GM19452 (cell line): Measurements from ENCODE around the gene QSOX1.
A peak's percentile ranks its signal among the peaks of the same experiment; 100 is the strongest.
"Not testable (repeated sequence)": the region's sequence is repeated elsewhere in the genome, so short reads cannot be mapped to it uniquely, and the experiment has no call there.

Experiments used
- ATAC-seq: cut with Tn5 transposase; IDR thresholded peaks from one replicate; pipeline ENCODE4 v1.9.1; 2021; ENCODE audit not compliant: unreplicated experiment

The QSOX1 gene, protein sequence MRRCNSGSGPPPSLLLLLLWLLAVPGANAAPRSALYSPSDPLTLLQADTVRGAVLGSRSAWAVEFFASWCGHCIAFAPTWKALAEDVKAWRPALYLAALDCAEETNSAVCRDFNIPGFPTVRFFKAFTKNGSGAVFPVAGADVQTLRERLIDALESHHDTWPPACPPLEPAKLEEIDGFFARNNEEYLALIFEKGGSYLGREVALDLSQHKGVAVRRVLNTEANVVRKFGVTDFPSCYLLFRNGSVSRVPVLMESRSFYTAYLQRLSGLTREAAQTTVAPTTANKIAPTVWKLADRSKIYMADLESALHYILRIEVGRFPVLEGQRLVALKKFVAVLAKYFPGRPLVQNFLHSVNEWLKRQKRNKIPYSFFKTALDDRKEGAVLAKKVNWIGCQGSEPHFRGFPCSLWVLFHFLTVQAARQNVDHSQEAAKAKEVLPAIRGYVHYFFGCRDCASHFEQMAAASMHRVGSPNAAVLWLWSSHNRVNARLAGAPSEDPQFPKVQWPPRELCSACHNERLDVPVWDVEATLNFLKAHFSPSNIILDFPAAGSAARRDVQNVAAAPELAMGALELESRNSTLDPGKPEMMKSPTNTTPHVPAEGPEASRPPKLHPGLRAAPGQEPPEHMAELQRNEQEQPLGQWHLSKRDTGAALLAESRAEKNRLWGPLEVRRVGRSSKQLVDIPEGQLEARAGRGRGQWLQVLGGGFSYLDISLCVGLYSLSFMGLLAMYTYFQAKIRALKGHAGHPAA

DNA sequence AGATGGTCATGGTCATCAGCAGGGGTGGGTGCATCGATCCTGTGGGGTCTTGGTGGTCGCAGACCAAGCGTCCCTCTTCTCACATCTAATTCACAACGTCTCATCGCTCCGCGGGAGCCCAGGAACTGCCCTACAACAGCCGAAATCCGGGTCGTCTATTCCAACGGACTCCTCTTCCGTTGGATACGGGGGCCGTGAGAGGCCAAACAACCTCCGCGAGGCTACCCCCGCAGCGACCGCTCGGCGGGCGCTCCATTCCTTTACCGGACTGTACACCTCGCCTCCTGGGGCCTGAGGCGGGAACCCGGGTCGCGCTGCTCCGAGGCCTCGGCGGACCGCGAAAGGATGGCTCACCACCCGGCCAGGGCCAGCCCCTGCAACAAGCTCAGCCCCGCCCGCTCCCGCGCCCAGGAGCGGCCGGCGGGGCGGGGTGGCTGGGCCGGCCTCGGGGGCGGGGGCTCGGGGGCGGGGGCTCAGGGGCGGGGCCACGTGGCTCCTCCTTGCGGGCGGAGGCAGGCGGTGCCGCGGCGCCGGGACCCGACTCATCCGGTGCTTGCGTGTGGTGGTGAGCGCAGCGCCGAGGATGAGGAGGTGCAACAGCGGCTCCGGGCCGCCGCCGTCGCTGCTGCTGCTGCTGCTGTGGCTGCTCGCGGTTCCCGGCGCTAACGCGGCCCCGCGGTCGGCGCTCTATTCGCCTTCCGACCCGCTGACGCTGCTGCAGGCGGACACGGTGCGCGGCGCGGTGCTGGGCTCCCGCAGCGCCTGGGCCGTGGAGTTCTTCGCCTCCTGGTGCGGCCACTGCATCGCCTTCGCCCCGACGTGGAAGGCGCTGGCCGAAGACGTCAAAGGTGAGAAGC, at the start of gene QSOX1:
QSOX1 (plus strand) TSS at position 545 of the 857 bp plus-strand sequence; CDS start at position 584, 39 bp downstream.
- ATAC-seq: peak; percentile 93

DNA sequence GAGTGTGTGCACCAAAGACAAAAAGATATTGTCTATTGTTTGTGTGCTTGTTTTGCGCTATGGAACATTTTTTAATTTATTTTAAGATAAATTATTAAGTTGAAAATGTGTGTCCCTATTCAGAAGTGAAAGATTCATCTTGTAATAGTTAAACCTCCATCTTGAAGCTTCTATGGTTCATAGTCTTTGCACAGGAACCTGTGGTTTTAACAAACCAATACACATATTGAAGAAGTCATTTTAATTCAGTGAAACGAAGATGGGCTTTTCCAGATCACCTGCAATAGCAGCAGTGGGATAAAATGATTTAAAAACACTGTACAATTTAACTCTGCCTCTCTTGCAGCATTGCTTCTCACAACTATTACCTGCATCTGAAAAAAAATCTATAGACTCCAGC, 42.6 kb upstream of the QSOX1 start:
- ATAC-seq: no peak

DNA sequence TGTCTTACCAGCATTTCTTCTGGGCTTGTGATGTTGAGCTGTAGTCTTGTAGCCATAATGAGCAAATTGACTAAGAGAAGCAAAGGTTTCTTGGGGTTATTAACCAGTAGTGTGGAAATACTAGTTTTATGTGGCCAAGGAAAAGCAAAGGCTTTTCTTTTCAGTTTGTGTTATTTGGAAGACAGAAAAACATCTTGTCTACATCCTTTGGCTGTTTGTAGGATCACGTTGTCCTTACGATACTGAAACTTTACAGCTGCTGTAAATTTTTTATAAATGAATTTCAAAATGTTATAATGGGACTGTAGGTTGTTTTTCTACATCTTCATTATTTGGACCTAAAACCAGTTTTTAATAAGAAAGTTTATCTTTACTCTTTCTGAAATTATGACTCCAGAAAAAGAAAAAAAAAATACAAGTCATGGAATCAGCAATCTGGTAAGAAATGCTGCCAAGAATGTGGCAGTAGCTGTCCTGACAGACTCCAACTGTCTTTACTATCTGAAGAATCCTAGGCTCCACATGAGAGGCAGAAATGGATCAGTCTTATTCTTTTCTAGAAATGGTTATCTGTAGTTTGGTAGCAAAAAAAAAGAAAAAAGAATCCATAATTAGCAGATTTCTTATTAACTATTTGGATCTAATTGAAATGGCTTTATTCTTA, 41.6 kb upstream of the QSOX1 start:
- ATAC-seq: no peak

DNA sequence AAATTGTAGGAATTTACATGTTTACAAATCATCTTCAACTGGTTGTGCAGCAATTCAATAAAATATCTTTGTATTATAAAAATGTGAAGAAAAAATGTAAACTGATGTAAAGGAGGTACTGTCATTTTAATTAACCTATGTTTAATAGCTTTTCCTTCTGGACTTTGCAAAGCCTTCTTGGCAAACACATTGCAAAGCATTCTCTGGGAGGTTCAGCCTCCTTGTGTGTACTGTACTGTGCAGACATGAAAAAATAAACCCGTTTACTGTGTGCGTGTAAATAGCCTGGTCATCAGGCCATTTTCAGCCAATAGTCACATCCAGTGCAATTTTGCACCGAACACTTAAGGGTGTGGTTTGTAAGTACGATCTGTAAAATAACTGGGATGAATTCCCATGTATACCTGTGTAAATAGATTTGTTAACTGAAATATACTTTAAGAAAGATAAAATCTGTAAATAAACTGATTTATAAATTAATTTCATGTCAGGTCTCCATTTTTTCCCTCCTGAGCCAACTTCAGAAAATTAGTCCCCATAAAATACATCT, 40.2 kb upstream of the QSOX1 start:
- ATAC-seq: no peak

DNA sequence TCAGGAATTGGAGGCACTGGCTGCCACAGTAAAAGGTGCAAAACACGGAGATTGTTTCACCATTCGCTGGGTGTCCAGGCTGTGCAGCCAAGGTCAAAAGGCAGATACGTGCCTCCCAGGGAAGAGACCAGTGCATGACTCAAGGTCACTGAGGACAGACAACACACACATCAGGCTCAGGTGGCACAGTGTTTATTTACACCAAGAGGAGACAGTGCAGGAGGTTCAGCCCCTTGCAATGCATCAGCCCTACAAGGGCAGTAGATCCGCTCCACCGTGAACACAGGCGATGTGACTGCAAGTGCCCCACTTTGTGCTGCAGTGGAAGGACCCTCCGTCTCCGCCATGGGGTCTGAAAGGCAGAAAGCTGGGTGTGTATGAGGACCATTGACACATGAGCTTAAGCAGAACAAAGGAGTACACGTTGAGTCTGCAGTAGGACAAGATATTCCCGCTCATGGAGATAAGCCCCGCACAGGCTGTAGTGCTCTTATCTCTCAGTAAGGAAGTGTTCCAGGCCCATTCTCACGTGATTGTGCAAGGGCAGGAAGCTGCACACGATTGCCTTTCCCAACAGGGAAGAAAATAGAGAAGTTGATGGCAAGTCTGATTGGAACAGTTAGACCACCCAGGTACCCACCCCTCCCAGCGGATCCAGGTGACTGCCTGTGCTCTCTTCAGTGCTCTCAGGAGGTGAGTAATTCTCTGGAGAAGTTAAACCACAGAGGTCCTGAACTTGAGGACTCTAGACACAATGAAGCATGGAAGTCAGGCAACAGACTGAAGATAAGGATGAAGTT, 37.5 kb upstream of the QSOX1 start:
- no peak for ATAC-seq

DNA sequence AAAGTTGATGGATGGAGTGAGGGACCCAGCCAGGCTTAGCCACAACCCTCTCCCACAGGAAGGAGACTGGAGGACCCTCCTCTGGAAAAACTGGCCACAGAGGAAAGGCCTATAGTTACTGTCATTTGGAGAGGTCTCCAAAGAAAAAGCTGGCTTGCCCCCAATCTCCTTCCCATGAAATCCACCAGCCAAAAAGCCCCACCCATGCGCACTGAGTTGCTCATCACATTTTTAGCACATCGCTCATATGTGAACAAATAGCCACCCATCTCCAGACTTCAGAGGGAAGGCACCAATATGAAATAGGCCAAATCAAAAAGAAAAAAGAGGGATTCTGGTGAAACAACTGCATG, 36.9 kb upstream of the QSOX1 start:
- no peak for ATAC-seq

DNA sequence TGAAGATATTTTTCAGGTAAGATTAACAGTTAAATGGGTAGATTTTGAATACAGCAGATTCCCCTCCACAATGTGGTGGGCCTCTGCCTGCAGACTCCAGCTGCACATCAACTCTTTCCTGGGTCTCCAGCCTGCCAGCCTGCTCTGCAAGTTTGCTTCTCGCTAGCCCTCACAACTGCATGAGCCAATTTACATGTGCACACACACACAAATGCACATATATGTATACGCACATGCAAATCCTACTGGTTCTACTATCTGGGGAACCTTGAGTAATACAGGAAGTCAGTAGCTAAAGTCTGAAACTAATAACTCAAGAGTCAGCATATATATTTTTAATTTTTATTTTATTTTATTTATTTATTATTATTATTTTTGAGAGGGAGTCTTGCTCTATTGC, 34.8 kb upstream of the QSOX1 start:
- ATAC-seq: no peak

DNA sequence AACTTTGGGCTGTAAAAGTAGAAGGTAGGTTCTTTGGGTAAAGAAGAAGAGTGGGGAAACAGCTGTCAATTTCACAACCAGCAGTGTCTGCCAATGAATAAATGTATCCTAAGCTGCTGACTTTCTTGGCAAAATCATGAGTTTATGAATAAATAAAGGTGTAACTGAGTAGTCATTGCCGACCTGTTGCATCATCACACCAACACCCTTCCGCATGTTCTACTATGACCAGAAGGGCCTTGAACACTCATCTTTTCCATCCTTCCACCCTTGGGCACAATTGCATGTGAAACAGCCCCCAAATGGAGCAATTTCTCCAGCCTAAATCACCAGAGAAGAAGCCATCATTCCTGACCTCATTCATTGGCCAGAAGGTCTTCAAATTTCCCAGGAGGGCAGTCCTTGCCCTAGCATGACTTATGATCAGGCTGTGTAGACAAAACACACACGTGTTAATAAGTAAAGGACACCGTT, 31.2 kb upstream of the QSOX1 start:
- ATAC-seq: no peak

DNA sequence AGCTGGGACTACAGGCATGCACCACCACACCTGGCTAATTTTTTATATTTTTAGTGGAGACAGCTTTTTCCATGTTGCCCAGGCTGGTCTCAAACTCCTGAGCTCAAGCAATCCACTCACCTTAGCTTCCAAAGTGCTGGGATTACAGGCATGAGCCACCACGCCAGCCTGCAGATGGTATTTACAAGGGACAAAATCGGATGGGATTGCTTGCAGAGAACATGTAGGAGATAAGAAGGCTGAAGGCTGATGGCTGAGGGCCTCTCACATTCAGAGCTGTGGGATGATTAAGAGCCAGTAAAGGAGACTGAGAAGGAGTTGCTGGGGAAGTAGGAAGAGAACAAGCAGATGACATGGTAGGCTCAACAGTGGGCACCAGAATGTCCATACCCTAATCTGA, 24.0 kb upstream of the QSOX1 start:
- no peak for ATAC-seq

DNA sequence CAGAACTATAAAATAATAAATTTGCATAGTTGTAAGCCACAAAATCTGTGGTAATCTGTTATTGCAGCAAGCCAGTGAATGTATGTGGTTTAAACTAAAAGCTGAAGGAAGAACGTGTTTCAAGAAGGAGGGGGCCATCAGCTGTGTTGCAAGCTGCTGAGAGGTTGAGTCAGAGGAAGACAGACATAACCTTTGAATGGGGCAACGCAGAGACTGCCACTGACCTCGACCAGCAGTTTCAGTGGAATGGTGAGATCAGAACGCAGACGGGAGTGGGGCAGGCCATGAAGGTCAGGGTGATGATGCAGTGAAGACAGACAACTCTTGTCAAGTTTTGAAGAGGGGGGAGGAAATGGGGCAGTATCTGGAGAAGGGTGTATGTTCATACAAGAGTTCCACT, 23.2 kb upstream of the QSOX1 start:
- ATAC-seq: no peak

DNA sequence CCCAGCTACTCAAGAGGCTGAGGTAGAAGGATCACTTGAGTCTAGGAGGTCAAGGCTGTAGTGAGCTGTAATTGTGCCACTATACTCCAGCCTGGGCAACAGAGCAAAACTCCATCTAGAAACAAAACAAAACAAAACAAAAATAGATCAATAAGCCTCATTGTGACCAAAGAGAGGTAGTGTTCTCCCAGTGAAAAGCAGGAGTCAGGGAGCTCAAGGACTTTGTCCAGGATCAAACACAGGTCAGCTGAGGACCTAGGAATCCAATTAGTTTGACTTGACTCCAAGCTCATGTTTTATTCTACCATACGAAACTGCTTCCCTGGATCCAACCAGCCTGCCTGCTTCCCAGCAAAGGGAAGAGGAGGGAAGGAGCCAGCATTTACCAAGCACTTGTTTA, 21.5 kb upstream of the QSOX1 start:
- ATAC-seq: no peak

DNA sequence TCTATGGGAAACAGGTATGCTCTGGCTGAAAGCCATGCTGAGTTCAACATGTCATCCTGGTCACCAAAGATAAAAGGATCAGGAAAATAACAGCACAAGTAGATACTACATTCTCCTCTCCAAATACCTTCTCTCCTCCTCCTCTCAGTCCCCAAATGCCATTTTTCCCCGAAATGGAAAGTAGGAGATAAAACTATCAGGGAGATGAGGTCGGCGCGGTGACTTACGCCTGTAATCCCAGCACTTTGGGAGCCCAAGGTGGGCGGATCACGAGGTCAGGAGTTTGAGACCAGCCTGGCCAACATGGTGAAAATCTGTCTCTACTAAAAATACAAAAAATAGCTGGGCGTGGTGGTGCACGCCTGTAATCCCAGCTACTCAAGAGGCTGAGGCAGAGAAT, 21.0 kb upstream of the QSOX1 start:
- not testable (repeated sequence) for ATAC-seq

DNA sequence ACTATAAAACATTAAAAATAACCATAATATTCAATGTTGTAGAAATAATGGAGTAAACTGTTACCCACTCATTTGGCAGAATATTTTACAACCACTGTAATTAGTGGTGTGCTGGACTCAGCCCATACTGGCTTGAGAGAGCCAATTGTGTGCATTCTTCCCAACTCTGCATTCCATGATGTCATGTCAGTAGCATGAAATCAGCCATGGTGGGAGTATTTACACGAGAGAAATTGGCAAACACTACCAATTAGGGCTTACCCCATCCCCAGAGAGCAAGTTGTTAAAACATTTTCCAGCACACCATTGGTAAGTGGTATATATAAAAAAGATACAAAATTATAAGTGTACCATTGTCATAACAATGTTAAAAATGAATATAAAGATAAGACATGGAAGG, 19.1 kb upstream of the QSOX1 start:
- no peak for ATAC-seq

DNA sequence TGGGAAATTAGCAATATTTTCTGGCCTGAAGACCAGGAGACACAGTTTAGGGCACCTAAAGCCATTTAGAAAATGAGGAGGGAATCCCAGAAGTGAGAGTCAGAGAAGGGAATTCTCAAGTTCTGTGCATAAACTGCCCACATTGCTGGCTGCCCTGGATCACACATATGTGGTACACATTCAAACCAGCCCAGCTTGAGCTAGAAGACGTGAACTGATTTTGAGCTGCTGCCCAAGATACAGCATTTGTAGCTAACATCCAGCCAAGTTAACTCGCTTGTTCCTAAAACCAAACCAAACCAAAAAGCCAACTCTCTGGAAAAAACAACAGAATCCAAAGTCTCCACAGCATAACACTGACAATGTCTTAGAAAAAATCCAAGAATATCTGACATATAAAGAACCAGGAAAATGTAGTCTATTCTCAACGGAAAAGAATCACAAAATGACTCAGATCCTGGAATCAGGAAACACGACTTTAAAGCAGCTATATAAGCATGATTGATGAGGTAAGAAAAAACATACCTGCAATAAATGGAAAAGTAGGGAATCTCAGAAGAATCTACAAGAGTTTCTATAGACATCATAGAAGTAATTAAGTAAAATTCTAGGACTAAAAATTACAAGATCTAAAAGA, 18.2 kb upstream of the QSOX1 start:
- ATAC-seq: no peak

DNA sequence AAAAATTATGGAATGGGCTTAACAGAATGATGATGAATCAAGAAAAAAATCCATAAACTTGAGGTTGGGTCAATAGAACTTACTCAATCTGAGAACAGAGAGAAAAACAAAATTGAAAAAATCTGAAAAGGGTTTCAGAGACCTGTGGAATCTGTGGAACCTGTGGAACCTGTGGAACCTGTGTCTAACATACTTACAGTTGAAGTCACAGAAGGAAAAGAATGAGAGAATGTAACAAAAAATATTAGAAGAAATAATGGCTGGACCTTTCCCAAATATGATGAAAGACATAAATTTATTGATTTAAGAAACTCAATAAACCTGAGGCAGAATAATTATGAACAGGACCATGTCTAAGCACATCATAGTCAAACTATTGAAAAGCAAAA, 17.7 kb upstream of the QSOX1 start:
- ATAC-seq: no peak

DNA sequence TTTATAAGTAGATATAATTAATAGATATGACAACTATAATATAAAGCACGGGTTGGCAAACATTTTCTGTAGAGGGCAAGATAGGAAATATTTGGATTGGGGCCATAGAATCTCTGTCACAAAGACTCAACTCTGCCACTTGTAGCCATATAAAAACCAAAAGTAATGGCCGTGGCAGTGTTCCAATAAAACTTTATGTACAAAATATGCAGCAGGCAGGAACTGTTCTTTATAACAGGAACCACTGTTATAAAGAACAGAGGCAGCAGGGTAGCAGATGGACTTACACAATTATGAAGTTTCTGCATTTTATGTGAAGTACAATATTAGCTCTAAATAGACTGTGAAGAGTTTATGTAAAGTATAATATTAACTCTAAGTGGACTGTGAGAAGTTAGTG, 16.9 kb upstream of the QSOX1 start:
- ATAC-seq: no peak

DNA sequence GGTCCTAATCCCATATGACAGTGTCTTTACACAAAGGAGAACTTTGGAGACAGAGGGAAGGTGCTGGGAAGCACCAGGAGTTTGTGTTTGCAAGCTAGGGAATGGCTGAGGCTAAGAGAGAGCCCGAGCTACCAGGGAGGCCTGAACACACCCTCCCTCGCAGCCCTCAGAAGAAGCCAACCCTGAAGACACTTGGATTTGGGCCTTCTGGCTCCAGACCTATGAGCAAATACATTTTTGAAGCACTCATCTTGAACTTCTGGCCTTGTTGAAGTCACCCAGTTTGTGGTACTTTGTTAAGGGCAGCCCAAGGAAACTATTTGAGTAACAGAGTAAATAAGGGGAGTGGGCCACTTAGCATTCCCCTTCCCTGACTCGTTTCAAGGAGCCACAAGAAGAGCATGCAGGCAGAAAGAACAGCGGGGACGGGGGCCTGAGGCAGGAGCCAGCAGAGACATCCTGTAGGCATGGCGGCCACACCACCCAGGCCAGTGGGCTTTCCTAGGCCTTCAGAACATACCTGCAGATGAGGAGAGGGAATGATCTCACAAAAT, 13.2 kb upstream of the QSOX1 start:
- ATAC-seq: no peak

DNA sequence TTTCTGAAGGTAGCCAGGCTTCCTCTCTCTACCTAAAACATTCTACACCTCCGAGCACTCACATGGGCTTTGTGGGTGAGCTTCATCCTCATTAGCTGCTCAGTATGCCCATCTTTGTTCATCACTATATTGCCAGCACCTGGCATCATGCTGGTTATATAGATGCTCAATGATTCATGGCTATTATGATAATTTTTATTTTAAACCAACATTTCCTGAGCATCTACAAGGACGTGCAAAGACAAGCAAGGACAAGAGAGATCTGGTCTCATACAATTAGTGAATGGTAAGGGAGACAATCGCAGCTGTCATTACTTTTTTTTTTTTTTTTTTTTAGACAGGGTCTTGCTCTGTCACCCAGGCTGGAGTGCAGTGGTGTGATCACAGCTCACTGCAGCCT, 11.3 kb upstream of the QSOX1 start:
- ATAC-seq: no peak
